ENCODE measurements around the gene RGS1.

Gene RGS1

GRCh38 chr1:192584866-192585265, 9.3 kb downstream of the RGS1 start:
- DNase-seq = no peak

- no peak for DNase-seq
These were observed 12.1 kb downstream of the RGS1 start for GRCh38 chr1:192587386-192588266.

GRCh38 chr1:192588546-192588945, 13.0 kb downstream of the RGS1 start:
- no peak for DNase-seq

GRCh38 chr1:192589813-192590212, 14.2 kb downstream of the RGS1 start:
- DNase-seq = no peak

- no peak for DNase-seq
These were observed 16.9 kb downstream of the RGS1 start for GRCh38 chr1:192592517-192592916.

- no peak for DNase-seq
These were observed 17.6 kb downstream of the RGS1 start for GRCh38 chr1:192592981-192593708.

GRCh38 chr1:192595299-192595698, 19.7 kb downstream of the RGS1 start:
- no peak for DNase-seq

- no peak for DNase-seq
These were observed 23.0 kb downstream of the RGS1 start for GRCh38 chr1:192598589-192598988.

GRCh38 chr1:192600275-192600674, 24.7 kb downstream of the RGS1 start:
- no peak for DNase-seq

- no peak for DNase-seq
These were observed 25.6 kb downstream of the RGS1 start for GRCh38 chr1:192601143-192601542.

- no peak for DNase-seq
These were observed 26.0 kb downstream of the RGS1 start for GRCh38 chr1:192601567-192601966.

- no peak for DNase-seq
These were observed 27.2 kb downstream of the RGS1 start for GRCh38 chr1:192602757-192603156.

- DNase-seq = no peak
These were observed 27.7 kb downstream of the RGS1 start for GRCh38 chr1:192603218-192603787.

- DNase-seq = no peak
These were observed 29.5 kb downstream of the RGS1 start for GRCh38 chr1:192604979-192605620.

- no peak for DNase-seq
These were observed 33.1 kb downstream of the RGS1 start for GRCh38 chr1:192608671-192609070.

- no peak for DNase-seq
These were observed 33.8 kb downstream of the RGS1 start for GRCh38 chr1:192609110-192610079.

- DNase-seq = no peak
These were observed 34.7 kb downstream of the RGS1 start for GRCh38 chr1:192610112-192610889.

GRCh38 chr1:192615055-192615454, 39.5 kb downstream of the RGS1 start:
- no peak for DNase-seq

GRCh38 chr1:192620071-192620635, 44.6 kb downstream of the RGS1 start:
- DNase-seq = no peak

- no peak for DNase-seq
These were observed 51.0 kb downstream of the RGS1 start for GRCh38 chr1:192626366-192627179.
